ENCODE results near the gene CDH22.

The CDH22 gene

GRCh38 chr20:46230106-46230491 is 78.2 kb downstream of the CDH22 start:
- no peak for DNase-seq (ENCODE audit: low spot score)
- H3K4me3 ChIP-seq = no peak overlapping the region
- no peak overlapping the region for H3K27ac ChIP-seq
- no peak for TF ChIP-seq CTCF (IDR thresholded peaks at IDR 0.05)

- no peak for TF ChIP-seq CTCF (IDR thresholded peaks at IDR 0.05)
These were observed 78.7 kb downstream of the CDH22 start for GRCh38 chr20:46229478-46230105.

GRCh38 chr20:46228670-46229069 is 79.6 kb downstream of the CDH22 start:
- Histone ChIP-seq H3K4me3 (no peak overlapping the region), H3K27ac (no peak overlapping the region)
- no peak for DNase-seq (ENCODE audit: low spot score)
- no peak for TF ChIP-seq CTCF (IDR thresholded peaks at IDR 0.05)

More at GRCh38 chr20:46229478-46230105, 78.7 kb downstream of the CDH22 start:
- no peak for DNase-seq (ENCODE audit: low spot score)
- Histone ChIP-seq H3K27ac (no peak overlapping the region), H3K4me3 (no peak overlapping the region)

GRCh38 chr20:46227272-46227767 is 81.0 kb downstream of the CDH22 start:
- no peak overlapping the region for H3K4me3 ChIP-seq
- H3K27ac ChIP-seq = no peak overlapping the region
- no peak for DNase-seq (ENCODE audit: low spot score)
- TF ChIP-seq CTCF (IDR thresholded peaks at IDR 0.05) = no peak

GRCh38 chr20:46226602-46227001 is 81.7 kb downstream of the CDH22 start:
- DNase-seq (ENCODE audit: low spot score) = no peak
- no peak for TF ChIP-seq CTCF (IDR thresholded peaks at IDR 0.05)
- Histone ChIP-seq H3K27ac (no peak overlapping the region), H3K4me3 (no peak overlapping the region)

GRCh38 chr20:46222521-46223007 is 85.7 kb downstream of the CDH22 start:
- peak overlapping the region in 1 of 2 donors; percentile 7 for H3K27ac ChIP-seq
- DNase-seq (ENCODE audit: low spot score) = no peak
- no peak overlapping the region for H3K4me3 ChIP-seq
- TF ChIP-seq CTCF (IDR thresholded peaks at IDR 0.05) = no peak

GRCh38 chr20:46221256-46221833 is 87.0 kb downstream of the CDH22 start:
- no peak overlapping the region for H3K4me3 ChIP-seq
- H3K27ac ChIP-seq = no peak overlapping the region
- TF ChIP-seq CTCF (IDR thresholded peaks at IDR 0.05) = no peak
- no peak for DNase-seq (ENCODE audit: low spot score)
